SK-N-SH (cell line): ENCODE results near the gene FGF5. TPM values are rescaled to one million over a fixed set of nuclear protein-coding genes. Genes with fewer than 3 reads are reported as not detected.

Source experiments
- CTCF ChIA-PET: fragments of 300-600, 350-600 bp; formaldehyde crosslinking; extraction: SDS; loops from one replicate; lab custom pipeline; 2021; lab: Yijun Ruan, JAX
- POLR2A ChIA-PET: fragments of 350-600 bp; sonication (Branson Sonifier 250); formaldehyde crosslinking; extraction: SDS; loops from one replicate; lab custom pipeline; 2020; ENCODE audit warnings: antibody characterized with exemption, inconsistent platforms; lab: Yijun Ruan, JAX
- DNase-seq: peaks from one replicate; pipeline ENCODE4 v3.0.0; 2012
- H2AFZ ChIP-seq: fragments of 200-600 bp; sonication (generic); 2 replicates; pipeline ENCODE4 v1.8.1; 2016; ENCODE audit warnings: antibody characterized with exemption, mild to moderate bottlenecking, low read depth
- H3F3A ChIP-seq: fragments of 200-600 bp; sonication (generic); replicated peaks from 2 replicates; pipeline ENCODE3; 2016; ENCODE audit warnings: antibody characterized with exemption, mild to moderate bottlenecking; ENCODE audit not compliant: insufficient read depth
- H3K27ac ChIP-seq, 2 experiments: fragments of 200-500 bp in 1 of 2; fragments of 200-600 bp in 1 of 2; sonication (Bioruptor generic) in 1 of 2; sonication (generic), shearing (Covaris generic) in 1 of 2; 2 replicates each; pipeline versions ENCODE4 v1.5.1 to v1.6.1; 2014 to 2016; ENCODE audit warnings: low read depth in 2 of 2, inconsistent platforms in 1 of 2, low read length in 1 of 2, mild to moderate bottlenecking in 1 of 2, mixed read lengths in 1 of 2
- H3K27me3 ChIP-seq: fragments of 200-600 bp; sonication (generic), shearing (Covaris generic); 2 replicates; pipeline ENCODE4 v1.6.1; 2016; ENCODE audit warnings: mixed run types; ENCODE audit not compliant: insufficient read depth
- H3K36me3 ChIP-seq, 2 experiments: fragments of 200-500 bp in 1 of 2; fragments of 200-600 bp in 1 of 2; sonication (Bioruptor generic) in 1 of 2; sonication (generic) in 1 of 2; replicated peaks in 1 of 2; 2 replicates each; pipeline versions ENCODE3 to v1.5.1; 2014 to 2016; ENCODE audit warnings: low read length in 1 of 2, mild to moderate bottlenecking in 1 of 2; ENCODE audit not compliant: insufficient read depth in 2 of 2, control insufficient read depth in 1 of 2
- H3K4me1 ChIP-seq, 2 experiments: fragments of 200-500 bp in 1 of 2; fragments of 200-600 bp in 1 of 2; sonication (Bioruptor generic) in 1 of 2; sonication (generic), shearing (Covaris generic) in 1 of 2; 2 replicates each; pipeline versions ENCODE4 v1.5.1 to v1.6.1; 2014 to 2016; ENCODE audit warnings: low read depth in 1 of 2, low read length in 1 of 2, mixed run types in 1 of 2; ENCODE audit not compliant: insufficient read depth in 2 of 2, control insufficient read depth in 1 of 2
- H3K4me2 ChIP-seq: fragments of 200-600 bp; sonication (generic), shearing (Covaris generic); 2 replicates; pipeline ENCODE4 v1.6.1; 2017; ENCODE audit warnings: mixed run types
- H3K4me3 ChIP-seq, 2 experiments: fragments of 200-500 bp in 1 of 2; fragments of 200-600 bp in 1 of 2; sonication (Bioruptor generic) in 1 of 2; sonication (generic), shearing (Covaris generic) in 1 of 2; 2 replicates each; pipeline versions ENCODE4 v1.5.1 to v1.8.1; 2014 to 2016; ENCODE audit warnings: low read depth in 2 of 2, inconsistent platforms in 1 of 2, low read length in 1 of 2, mild to moderate bottlenecking in 1 of 2, mixed read lengths in 1 of 2, moderate library complexity in 1 of 2
- H3K79me2 ChIP-seq: fragments of 200-600 bp; sonication (generic); 2 replicates; pipeline ENCODE4 v1.8.1; 2017; ENCODE audit warnings: mild to moderate bottlenecking; ENCODE audit not compliant: insufficient read depth
- H3K9ac ChIP-seq: fragments of 200-600 bp; sonication (generic); 2 replicates; pipeline ENCODE4 v1.6.1; 2017; ENCODE audit warnings: mixed run types
- H3K9me2 ChIP-seq: fragments of 200-600 bp; sonication (generic); 2 replicates; pipeline ENCODE4 v1.6.1; 2017; ENCODE audit warnings: mixed run types
- H3K9me3 ChIP-seq: fragments of 200-600 bp; sonication (generic); 2 replicates; pipeline ENCODE4 v1.6.1; 2017; ENCODE audit warnings: mixed run types, mild to moderate bottlenecking, moderate library complexity
- H4K20me1 ChIP-seq: fragments of 200-600 bp; sonication (generic); 2 replicates; pipeline ENCODE4 v1.6.1; 2017; ENCODE audit warnings: mild to moderate bottlenecking, mixed run types; ENCODE audit not compliant: insufficient read depth
- ELF1 ChIP-seq: IDR thresholded peaks from 2 replicates; pipeline ENCODE4 v1.4.0; 2012
- FOSL2 ChIP-seq: IDR thresholded peaks from 2 replicates; pipeline ENCODE4 v1.4.0; 2012; ENCODE audit warnings: low read depth, mild to moderate bottlenecking, moderate library complexity, borderline replicate concordance
- GABPA ChIP-seq: IDR thresholded peaks from 2 replicates; pipeline ENCODE4 v1.4.0; 2012; ENCODE audit warnings: low read depth, mild to moderate bottlenecking
- PBX3 ChIP-seq: IDR thresholded peaks from 2 replicates; pipeline ENCODE4; 2012
- RAD21 ChIP-seq: IDR thresholded peaks from 2 replicates; pipeline ENCODE4 v1.6.1; 2012; ENCODE audit warnings: mild to moderate bottlenecking, low read length
- SMC3 ChIP-seq: IDR thresholded peaks from 2 replicates; pipeline ENCODE4 v1.6.1; 2012; ENCODE audit warnings: low read depth, low read length, improper control_type of control experiment
- TCF12 ChIP-seq: IDR thresholded peaks from 2 replicates; pipeline ENCODE4 v1.4.0; 2012
- WGBS: methylation state at CpG from one replicate; pipeline ENCODE4 v1.1.6; 2017; ENCODE audit warnings: low lambda C conversion rate; 5-methylcytosine and 5-hydroxymethylcytosine counted together
- polyA plus RNA-seq, 3 experiments: library from polyadenylated mRNA; depleted of rRNA; stranded (reverse); fragments of >200 nt; gene quantifications; 2 replicates each; pipeline ENCODE4 v1.2.3, GENCODE V29; 2012
- TF ChIP-seq, protein P1 (sequence below): fragments of 200-600 bp; sonication (generic); IDR thresholded peaks from 2 replicates; pipeline ENCODE4 v1.6.1; 2017; ENCODE audit warnings: antibody characterized with exemption, mild to moderate bottlenecking, moderate library complexity
- TF ChIP-seq, protein P2 (sequence below): fragments of 150-350 bp; IDR thresholded peaks from 2 replicates; pipeline ENCODE4 v1.6.1; 2016; ENCODE audit warnings: mild to moderate bottlenecking, low read depth, low read length

The FGF5 gene
- polyA plus RNA-seq, 1 of the 3 experiments (the other 2 are of a cell fraction): 17.7 TPM

GRCh38 chr4:80322716-80323115 is 56.3 kb downstream of the FGF5 start:
- POLR2A ChIA-PET: no interaction called here
- Histone ChIP-seq H2AFZ (no peak overlapping the region; the same call in 1 of the 2 replicates), H3K9me3 (no peaks in the 10 kb centered on the region), H3K9ac (no peak overlapping the region), H3F3A (peaks cover 18% of the 10 kb centered on the region), H3K4me2 (peak overlapping the region; percentile 45), H3K4me1 (peaks cover 2 to 10% of the 10 kb centered on the region in 2 experiments; a peak in 3 of 4 replicates), H4K20me1 (no peaks in the 10 kb centered on the region), H3K79me2 (0 out of 2 replicates have a peak, but pooled peaks cover 3% of the 10 kb centered on the region)
- DNase-seq: no peak
- no peak for TF ChIP-seq GABPA
- no peak for TF ChIP-seq ELF1
- peak; percentile 29; the same call in 1 of the 2 replicates for TF ChIP-seq TCF12
- TF ChIP-seq RAD21: peak; percentile 59
- TF ChIP-seq, protein P1, sequence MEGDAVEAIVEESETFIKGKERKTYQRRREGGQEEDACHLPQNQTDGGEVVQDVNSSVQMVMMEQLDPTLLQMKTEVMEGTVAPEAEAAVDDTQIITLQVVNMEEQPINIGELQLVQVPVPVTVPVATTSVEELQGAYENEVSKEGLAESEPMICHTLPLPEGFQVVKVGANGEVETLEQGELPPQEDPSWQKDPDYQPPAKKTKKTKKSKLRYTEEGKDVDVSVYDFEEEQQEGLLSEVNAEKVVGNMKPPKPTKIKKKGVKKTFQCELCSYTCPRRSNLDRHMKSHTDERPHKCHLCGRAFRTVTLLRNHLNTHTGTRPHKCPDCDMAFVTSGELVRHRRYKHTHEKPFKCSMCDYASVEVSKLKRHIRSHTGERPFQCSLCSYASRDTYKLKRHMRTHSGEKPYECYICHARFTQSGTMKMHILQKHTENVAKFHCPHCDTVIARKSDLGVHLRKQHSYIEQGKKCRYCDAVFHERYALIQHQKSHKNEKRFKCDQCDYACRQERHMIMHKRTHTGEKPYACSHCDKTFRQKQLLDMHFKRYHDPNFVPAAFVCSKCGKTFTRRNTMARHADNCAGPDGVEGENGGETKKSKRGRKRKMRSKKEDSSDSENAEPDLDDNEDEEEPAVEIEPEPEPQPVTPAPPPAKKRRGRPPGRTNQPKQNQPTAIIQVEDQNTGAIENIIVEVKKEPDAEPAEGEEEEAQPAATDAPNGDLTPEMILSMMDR: peak; percentile 61
- 0 out of 2 replicates have a peak, but pooled peaks have one; percentile 15 for TF ChIP-seq FOSL2
- peak; percentile 36; the same call in 1 of the 2 replicates for TF ChIP-seq SMC3
- TF ChIP-seq PBX3: peak; percentile 30; the same call in 1 of the 2 replicates
- TF ChIP-seq, all 33 proteins: peak for 6
- CTCF ChIA-PET: interaction anchor here (1.1 to 2.5 kb wide), 3 partner anchors 13 to 102 kb away, joined by 3 to 13 read pairs (median 5); partner anchors contain the start of gene CFAP299
- no peak overlapping the region for H3K4me3 ChIP-seq
- H3K27me3 ChIP-seq: no peaks in the 10 kb centered on the region
- H3K27ac ChIP-seq: peak overlapping the region in 1 of 2 experiments; percentile 34; a peak in 2 of 4 replicates
- no peaks in the 10 kb centered on the region for H3K36me3 ChIP-seq
- H3K9me2 ChIP-seq: no peaks in the 10 kb centered on the region

- Histone ChIP-seq H3K4me1 (peaks cover 2 to 10% of the 10 kb centered on the region in 2 experiments; a peak in 3 of 4 replicates), H3K27ac (no peak overlapping the region), H3K36me3 (no peaks in the 10 kb centered on the region), H3K27me3 (no peaks in the 10 kb centered on the region), H3K9me2 (no peaks in the 10 kb centered on the region), H3K79me2 (0 out of 2 replicates have a peak, but pooled peaks cover 3% of the 10 kb centered on the region), H2AFZ (no peak overlapping the region), H4K20me1 (no peaks in the 10 kb centered on the region), H3K9ac (no peak overlapping the region), H3F3A (peaks cover 12% of the 10 kb centered on the region), H3K9me3 (no peaks in the 10 kb centered on the region), H3K4me2 (no peak overlapping the region), H3K4me3 (no peak overlapping the region)
- 81% methylated on average over 6 of the region's 6 CpGs for WGBS
- TF ChIP-seq FOSL2: no peak
- TF ChIP-seq, protein P2, sequence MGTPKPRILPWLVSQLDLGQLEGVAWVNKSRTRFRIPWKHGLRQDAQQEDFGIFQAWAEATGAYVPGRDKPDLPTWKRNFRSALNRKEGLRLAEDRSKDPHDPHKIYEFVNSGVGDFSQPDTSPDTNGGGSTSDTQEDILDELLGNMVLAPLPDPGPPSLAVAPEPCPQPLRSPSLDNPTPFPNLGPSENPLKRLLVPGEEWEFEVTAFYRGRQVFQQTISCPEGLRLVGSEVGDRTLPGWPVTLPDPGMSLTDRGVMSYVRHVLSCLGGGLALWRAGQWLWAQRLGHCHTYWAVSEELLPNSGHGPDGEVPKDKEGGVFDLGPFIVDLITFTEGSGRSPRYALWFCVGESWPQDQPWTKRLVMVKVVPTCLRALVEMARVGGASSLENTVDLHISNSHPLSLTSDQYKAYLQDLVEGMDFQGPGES: no peak
- no peak for DNase-seq
- POLR2A ChIA-PET: no interaction called here
- CTCF ChIA-PET: interaction anchor here (2.5 kb wide), 1 partner anchor 12 kb away, joined by 13 read pairs; the partner anchor contains the start of gene CFAP299
Measured at GRCh38 chr4:80324171-80324570, 57.7 kb downstream of the FGF5 start.
